Brain microvascular endothelial cell (primary cell): ENCODE data around the gene CROCC2.

Experiments
- DNase-seq: peaks from one replicate; pipeline ENCODE4 v3.0.0-alpha.2; 2020
- H3K27ac ChIP-seq: fragments of 250-450 bp; sonication (Bioruptor Pico); 2 replicates; pipeline ENCODE4 v1.5.1; 2020; ENCODE audit warnings: mild to moderate bottlenecking, moderate library complexity
- H3K27me3 ChIP-seq: fragments of 250-450 bp; sonication (Bioruptor Pico); replicated peaks from 2 replicates; pipeline ENCODE4 v1.5.1; 2020; ENCODE audit warnings: mild to moderate bottlenecking
- H3K36me3 ChIP-seq: fragments of 250-450 bp; sonication (Bioruptor Pico); replicated peaks from 2 replicates; pipeline ENCODE4 v1.5.1; 2020; ENCODE audit warnings: mild to moderate bottlenecking
- H3K4me3 ChIP-seq: 2 replicates; pipeline ENCODE4 v1.5.1; 2011; ENCODE audit warnings: low read depth, mild to moderate bottlenecking, control low read depth, low read length, moderate library complexity
- in situ Hi-C: cut with HindIII; loops from 2 replicates; pipeline ENCODE4 v1.10.0; 2017; ENCODE audit warnings: low sequenced_read_pairs, low pct_ligation_motif_present
- TF ChIP-seq, protein P1 (sequence below): IDR thresholded peaks from 2 replicates; pipeline ENCODE4 v1.5.1; 2011; ENCODE audit warnings: low read depth, mild to moderate bottlenecking, moderate library complexity, low read length, control low read depth, inconsistent platforms; ENCODE audit errors: missing control alignments

Gene CROCC2

DNA sequence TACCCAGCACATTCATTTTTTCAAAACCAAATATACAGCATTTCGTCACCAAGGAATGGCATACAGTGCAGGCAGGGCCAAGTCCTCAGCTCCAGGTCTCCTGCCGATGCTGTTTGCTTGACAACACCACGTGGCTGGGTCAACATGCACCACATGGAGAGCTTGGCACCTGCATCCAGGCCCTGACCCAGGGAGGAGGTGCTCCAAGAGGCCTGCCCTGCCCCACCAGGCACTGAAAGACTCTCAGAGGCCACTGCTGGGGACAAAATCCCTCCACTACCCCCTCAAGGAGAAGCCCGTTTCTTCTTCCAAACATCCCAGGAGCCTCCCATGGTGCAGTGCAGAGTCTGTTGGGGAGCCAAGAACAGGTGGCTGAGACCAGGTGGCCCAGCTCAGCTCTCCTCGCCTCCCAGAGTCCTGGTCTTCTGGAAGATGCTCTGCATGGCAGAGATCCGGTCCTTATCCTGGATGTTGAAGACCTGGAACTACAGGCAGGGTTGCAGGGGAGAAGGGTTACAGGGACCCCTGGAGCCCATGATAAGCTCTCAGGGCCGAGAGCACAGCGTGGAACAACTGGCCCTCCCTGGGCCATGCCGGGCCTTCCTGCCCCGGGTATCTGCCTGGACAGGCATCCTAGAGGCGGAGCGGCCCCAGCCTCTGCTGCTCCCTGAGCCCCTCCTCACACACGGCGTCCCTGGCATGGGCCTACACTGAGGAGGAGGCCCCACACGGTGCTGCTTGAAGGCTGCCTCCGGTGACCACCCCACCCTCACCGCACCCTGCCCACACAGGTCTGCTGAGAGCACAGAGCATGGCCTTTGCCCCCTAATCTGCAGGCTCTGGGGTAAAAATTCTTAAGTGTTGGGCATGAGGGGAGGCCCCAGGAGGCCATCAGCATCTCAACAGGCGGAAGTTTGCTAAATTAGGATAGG lies 19.2 kb upstream of the CROCC2 start:
- H3K4me3 ChIP-seq, result no peak overlapping the region
- in situ Hi-C loops, result no loop called here
- TF ChIP-seq, protein P1, sequence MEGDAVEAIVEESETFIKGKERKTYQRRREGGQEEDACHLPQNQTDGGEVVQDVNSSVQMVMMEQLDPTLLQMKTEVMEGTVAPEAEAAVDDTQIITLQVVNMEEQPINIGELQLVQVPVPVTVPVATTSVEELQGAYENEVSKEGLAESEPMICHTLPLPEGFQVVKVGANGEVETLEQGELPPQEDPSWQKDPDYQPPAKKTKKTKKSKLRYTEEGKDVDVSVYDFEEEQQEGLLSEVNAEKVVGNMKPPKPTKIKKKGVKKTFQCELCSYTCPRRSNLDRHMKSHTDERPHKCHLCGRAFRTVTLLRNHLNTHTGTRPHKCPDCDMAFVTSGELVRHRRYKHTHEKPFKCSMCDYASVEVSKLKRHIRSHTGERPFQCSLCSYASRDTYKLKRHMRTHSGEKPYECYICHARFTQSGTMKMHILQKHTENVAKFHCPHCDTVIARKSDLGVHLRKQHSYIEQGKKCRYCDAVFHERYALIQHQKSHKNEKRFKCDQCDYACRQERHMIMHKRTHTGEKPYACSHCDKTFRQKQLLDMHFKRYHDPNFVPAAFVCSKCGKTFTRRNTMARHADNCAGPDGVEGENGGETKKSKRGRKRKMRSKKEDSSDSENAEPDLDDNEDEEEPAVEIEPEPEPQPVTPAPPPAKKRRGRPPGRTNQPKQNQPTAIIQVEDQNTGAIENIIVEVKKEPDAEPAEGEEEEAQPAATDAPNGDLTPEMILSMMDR, result no peak
- no peak for DNase-seq
- no peaks in the 10 kb centered on the region for H3K27me3 ChIP-seq
- no peak overlapping the region for H3K27ac ChIP-seq
- no peaks in the 10 kb centered on the region for H3K36me3 ChIP-seq

GRCh38 chr2:240887631-240888030 lies 18.5 kb upstream of the CROCC2 start:
- Histone ChIP-seq H3K27me3 (no peaks in the 10 kb centered on the region), H3K36me3 (no peaks in the 10 kb centered on the region), H3K4me3 (no peak overlapping the region), H3K27ac (no peak overlapping the region)
- DNase-seq, result no peak
- in situ Hi-C loops, result no loop called here
- TF ChIP-seq, protein P1, result no peak

DNA sequence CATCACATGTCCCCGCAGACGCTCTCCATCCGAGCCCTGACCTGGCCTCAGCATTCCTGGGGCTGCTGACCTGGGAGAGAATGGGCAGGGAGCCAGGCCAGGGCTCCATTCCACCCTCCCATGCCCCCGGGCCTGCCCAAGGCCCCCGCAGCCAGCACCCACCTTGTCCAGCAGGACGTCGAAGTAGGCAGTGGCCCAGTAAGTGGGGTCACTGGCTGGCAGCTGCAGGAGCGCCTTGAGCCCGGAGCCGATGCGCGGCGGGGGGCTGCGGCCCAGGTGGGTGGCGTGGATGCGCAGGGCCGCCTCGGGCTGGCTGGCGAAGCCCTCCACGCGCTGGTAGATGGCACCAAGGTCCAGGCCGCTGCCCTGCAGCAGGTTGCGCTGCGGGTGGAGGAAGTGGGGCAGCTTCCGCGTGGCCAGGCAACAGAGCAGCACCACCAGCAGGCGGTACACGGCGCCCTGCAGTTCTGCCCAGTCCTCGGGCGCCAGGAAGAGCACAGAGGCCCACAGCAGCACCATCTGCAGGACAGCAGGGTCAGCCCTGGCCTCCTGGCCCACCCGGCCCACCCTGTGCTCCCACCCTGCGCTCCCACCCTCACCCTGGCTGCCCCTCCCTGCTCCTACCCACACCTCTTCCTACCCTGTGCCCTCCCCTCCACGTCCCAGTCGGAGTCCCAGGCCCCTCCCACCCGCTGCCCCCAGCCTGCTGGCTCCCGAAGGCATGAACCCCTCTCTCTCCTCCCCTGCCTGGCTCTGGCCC lies 17.8 kb upstream of the CROCC2 start:
- H3K36me3 ChIP-seq, result no peaks in the 10 kb centered on the region
- H3K4me3 ChIP-seq, result no peak overlapping the region
- no peaks in the 10 kb centered on the region for H3K27me3 ChIP-seq
- no peak for DNase-seq
- H3K27ac ChIP-seq, result no peak overlapping the region
- TF ChIP-seq, protein P1, result no peak
- in situ Hi-C loops, result no loop called here

GRCh38 chr2:240888890-240889573 lies 17.1 kb upstream of the CROCC2 start:
- H3K4me3 ChIP-seq, result no peak overlapping the region
- H3K27me3 ChIP-seq, result no peaks in the 10 kb centered on the region
- TF ChIP-seq, protein P1, result no peak
- in situ Hi-C loops, result no loop called here
- no peak overlapping the region for H3K27ac ChIP-seq
- DNase-seq, result no peak
- no peaks in the 10 kb centered on the region for H3K36me3 ChIP-seq

DNA sequence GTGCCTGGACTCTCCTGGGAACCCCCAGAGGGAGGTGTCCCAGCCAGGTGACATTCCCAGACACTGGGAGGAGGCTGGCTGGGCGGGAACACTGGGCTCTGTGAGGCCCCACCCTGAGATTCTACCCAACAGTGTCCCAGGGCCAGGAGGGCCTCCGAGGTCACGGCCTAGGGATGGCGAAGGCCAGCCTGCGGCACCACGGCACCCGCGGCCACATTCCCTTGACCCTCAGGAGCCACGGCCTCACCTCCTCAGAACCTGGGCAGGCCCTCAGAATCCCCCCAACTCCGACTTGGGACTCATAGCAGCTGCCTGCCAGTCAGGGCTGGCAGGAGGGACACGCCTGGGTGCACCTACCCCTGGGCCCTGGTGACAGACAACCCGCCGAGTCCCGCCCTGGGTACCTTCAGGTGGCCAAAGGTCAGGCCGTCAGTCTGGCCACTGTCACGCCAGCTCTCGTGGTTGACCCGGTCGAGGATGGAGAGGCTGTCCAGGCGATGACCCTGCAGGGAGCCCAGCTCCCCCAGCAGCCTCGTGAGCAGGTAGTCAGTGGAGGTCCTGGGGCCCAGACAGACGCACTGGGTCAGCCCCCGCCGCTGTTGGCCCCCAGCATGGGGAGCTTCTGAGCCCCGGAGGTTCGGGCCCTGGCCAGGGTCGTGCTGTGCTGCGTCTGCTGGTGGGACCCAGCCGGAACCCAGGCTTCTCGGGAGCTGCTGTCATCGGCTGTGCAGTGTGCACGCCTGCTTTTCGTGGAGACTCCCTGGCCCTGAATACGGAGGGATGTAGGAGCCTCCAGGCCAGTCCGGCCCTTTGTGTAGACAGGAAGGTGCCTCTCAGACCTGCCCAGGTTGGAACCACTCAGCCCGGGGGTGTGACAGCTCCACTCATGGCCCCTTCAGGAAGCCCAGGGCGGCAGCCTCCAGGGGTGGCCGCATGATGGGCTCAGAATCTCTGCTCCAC lies 16.3 kb upstream of the CROCC2 start:
- in situ Hi-C loops, result no loop called here

More for the DNA sequence above, 16.3 kb upstream of the CROCC2 start:
- H3K4me3 ChIP-seq, result no peak overlapping the region
- TF ChIP-seq, protein P1, result no peak
- H3K36me3 ChIP-seq, result no peaks in the 10 kb centered on the region
- H3K27me3 ChIP-seq, result no peaks in the 10 kb centered on the region
- no peak overlapping the region for H3K27ac ChIP-seq
- no peak for DNase-seq
